ENCODE measurements around the gene LSG1.

LSG1 gene

DNA sequence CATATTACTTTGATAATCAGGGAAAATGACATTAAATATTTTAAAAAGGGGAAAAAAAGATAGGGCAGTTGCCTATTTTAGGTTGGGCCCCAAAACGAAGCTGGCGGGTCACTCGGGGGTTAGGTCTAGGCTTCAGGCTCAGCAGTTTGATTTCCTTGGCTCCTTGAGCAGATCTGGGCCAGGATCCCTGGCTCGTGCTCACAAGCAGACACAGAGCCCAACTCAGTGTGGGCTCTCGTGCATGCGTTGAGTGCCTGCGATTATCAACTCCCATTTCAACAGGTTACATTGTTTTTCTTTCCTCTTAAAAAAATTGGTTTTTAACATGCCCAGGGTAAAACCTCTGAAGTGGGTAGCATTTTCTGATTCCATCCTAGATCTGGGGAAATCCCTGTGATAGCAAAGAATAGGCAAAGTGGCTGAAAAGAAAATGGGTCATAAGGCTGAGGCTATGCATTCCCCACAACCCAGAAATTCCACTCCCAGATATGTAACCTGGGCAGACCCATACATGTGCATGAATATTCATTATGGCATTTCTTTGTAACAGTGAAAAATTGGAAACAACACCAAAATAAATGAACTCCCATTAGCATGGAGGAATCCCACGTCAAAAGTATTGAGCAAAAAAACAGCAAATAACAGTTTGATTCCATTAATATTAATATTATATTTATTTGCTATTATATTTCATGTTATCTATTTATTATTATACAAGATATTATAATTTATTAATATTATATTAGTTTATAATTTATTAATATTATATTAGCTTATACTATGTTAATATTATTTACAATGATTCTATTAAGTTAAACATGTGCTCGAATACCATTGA, 41.5 kb upstream of the LSG1 start:
- CTCF ChIA-PET, result no interaction called here

DNA sequence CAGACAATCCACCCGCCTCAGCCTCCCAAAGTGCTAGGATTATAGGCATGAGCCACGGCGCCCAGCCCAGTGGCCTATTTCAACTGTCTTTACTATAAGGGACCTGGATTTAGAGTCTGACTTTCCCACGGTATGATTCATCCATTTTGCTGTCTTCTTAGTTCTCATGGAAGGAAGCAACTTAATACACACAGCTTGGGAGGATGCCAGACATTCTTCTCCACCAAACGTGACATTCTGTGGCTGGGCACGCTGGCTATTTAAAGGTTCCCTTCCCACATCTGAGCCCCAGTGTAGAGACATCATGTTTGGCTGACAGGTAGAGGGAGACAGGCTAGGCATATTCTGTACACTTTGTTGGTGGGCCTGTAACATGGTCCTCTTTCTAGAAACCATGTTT, 39.9 kb upstream of the LSG1 start:
- TF ChIP-seq CTCF (IDR thresholded peaks at IDR 0.05; ENCODE audit: control extremely low read depth, extremely low read depth, low read depth, missing control alignments), result no peak

More for the DNA sequence above, 41.5 kb upstream of the LSG1 start:
- no peak for DNase-seq (ENCODE audit: extremely low spot score)
- POLR2A ChIA-PET, result no interaction called here
- TF ChIP-seq CTCF (IDR thresholded peaks at IDR 0.05; ENCODE audit: control extremely low read depth, extremely low read depth, low read depth, missing control alignments), result no peak

GRCh38 chr3:194711286-194711685, 39.3 kb upstream of the LSG1 start:
- DNase-seq (ENCODE audit: extremely low spot score), result no peak
- CTCF ChIA-PET, result interaction anchor here (1.5 kb wide), 1 partner anchor 14 kb away, joined by 3 read pairs; no protein-coding TSS in a partner anchor
- POLR2A ChIA-PET, result no interaction called here
- TF ChIP-seq CTCF (IDR thresholded peaks at IDR 0.05; ENCODE audit: control extremely low read depth, extremely low read depth, low read depth, missing control alignments), result no peak

More for the DNA sequence above, 39.9 kb upstream of the LSG1 start:
- ChIA-PET POLR2A (no interaction called here), CTCF (interaction anchor here (1.0 to 1.5 kb wide), 2 partner anchors 14 to 29 kb away, joined by 3 read pairs; no protein-coding TSS in a partner anchor)
- no peak for DNase-seq (ENCODE audit: extremely low spot score)

DNA sequence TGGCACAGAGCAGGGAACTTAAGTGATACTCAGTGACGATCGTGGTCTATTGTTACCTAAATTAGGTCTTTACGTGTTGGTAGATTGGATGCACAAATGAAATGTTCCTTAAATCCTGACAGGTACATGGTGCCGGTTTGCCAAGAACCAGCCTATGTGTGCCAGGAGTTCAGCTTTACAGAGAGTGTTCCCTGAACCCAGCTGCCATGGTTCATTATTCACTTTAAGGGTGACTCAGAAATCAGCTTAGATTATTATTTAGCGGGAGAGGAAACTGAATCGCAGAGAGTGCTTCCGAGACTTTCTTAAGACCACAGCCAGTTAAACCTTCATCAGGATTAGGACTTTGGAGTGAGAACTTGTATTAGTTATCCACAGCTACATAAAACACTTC, 35.2 kb upstream of the LSG1 start:
- POLR2A ChIA-PET, result interaction anchor here (0.7 kb wide), 1 partner anchor 44 kb away, joined by 4 read pairs; no protein-coding TSS in a partner anchor
- CTCF ChIA-PET, result interaction anchor here (1.3 kb wide), 1 partner anchor 25 kb away, joined by 3 read pairs; no protein-coding TSS in a partner anchor
- no peak for TF ChIP-seq CTCF (IDR thresholded peaks at IDR 0.05; ENCODE audit: control extremely low read depth, extremely low read depth, low read depth, missing control alignments)
- DNase-seq (ENCODE audit: extremely low spot score), result no peak

GRCh38 chr3:194705761-194706160, 33.8 kb upstream of the LSG1 start:
- ChIA-PET CTCF (interaction anchor here (1.0 kb wide), 1 partner anchor 23 kb away, joined by 3 read pairs; no protein-coding TSS in a partner anchor), POLR2A (no interaction called here)
- DNase-seq (ENCODE audit: extremely low spot score), result no peak
- no peak for TF ChIP-seq CTCF (IDR thresholded peaks at IDR 0.05; ENCODE audit: control extremely low read depth, extremely low read depth, low read depth, missing control alignments)

GRCh38 chr3:194705227-194705626, 33.2 kb upstream of the LSG1 start:
- no peak for TF ChIP-seq CTCF (IDR thresholded peaks at IDR 0.05; ENCODE audit: control extremely low read depth, extremely low read depth, low read depth, missing control alignments)
- no peak for DNase-seq (ENCODE audit: extremely low spot score)
- ChIA-PET CTCF (interaction anchor here (1.0 kb wide), 1 partner anchor 23 kb away, joined by 3 read pairs; no protein-coding TSS in a partner anchor), POLR2A (no interaction called here)

All from GM10248 (cell line).